GM23338 (cell line): ENCODE results near the gene NBPF1.
"Not testable (repeated sequence)": the region's sequence is repeated elsewhere in the genome, so short reads cannot be mapped to it uniquely, and the experiment has no call there.

Experiments used
- CREB1 ChIP-seq: fragments of 250-450 bp; sonication (Bioruptor Pico); IDR thresholded peaks from 2 replicates; pipeline ENCODE4 v1.5.0; 2020; ENCODE audit warnings: low read depth, mild to moderate bottlenecking, moderate library complexity
- EZH2 ChIP-seq: fragments of 200-600 bp; sonication (generic); IDR thresholded peaks from one replicate; pipeline ENCODE4 v1.8.0; 2017; ENCODE audit warnings: antibody characterized with exemption, mild to moderate bottlenecking, low read depth; ENCODE audit not compliant: unreplicated experiment
- EZH2phosphoT487 ChIP-seq: fragments of 200-600 bp; sonication (generic); IDR thresholded peaks from one replicate; pipeline ENCODE4 v1.8.1; 2018; ENCODE audit warnings: antibody characterized with exemption; ENCODE audit not compliant: unreplicated experiment
- JUNB ChIP-seq: IDR thresholded peaks from one replicate; pipeline ENCODE4 v1.6.1; 2016; ENCODE audit warnings: antibody characterized with exemption; ENCODE audit not compliant: unreplicated experiment
- POLR2AphosphoS5 ChIP-seq: IDR thresholded peaks from 2 replicates; pipeline ENCODE4 v1.6.1; 2016; ENCODE audit warnings: antibody characterized with exemption, low read depth
- STAT1 ChIP-seq: IDR thresholded peaks from one replicate; pipeline ENCODE4 v1.6.1; 2016; ENCODE audit warnings: antibody characterized with exemption; ENCODE audit not compliant: unreplicated experiment
- ZNF114 ChIP-seq: fragments of 250-450 bp; sonication (Bioruptor Pico); IDR thresholded peaks from 2 replicates; pipeline ENCODE4 v1.5.0; 2020; ENCODE audit warnings: mild to moderate bottlenecking, moderate library complexity
- TF ChIP-seq, protein P1 (sequence below), 2 experiments: fragments of 200-600 bp in 1 of 2; sonication (generic) in 1 of 2; conservative IDR thresholded peaks; 2 replicates each; pipeline versions ENCODE4 v1.5.1 to v1.6.1; 2016 to 2017; ENCODE audit warnings: antibody characterized with exemption in 2 of 2, low read depth in 2 of 2, mild to moderate bottlenecking in 2 of 2, moderate library complexity in 1 of 2
- TF ChIP-seq, protein P2 (sequence below): IDR thresholded peaks from one replicate; pipeline ENCODE4 v1.6.1; 2018; ENCODE audit warnings: antibody characterized with exemption; ENCODE audit not compliant: unreplicated experiment
- TF ChIP-seq, protein P3 (sequence below): fragments of 250-450 bp; sonication (Bioruptor Pico); IDR thresholded peaks from 2 replicates; pipeline ENCODE4 v1.5.0; 2020; ENCODE audit warnings: mild to moderate bottlenecking, moderate library complexity

DNA sequence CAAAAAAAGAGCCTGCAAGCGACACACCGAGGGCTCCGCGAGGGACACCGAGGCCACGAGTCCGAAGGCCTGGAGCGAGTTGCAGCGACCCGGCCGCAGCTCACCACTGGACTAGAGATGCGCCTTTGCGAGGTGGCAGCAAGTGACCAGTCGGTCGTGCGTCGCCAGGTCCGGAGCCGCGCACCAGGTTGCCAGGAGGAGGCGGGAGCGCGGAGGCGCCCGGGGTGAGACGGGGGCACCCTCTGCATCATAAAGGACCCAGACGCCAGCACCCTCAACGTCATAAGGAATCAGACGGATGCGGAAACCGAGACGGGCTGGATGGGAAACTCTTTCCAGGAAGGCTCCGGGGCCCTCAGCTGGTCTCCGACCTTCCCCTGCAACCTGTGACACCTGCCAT is 77.9 kb downstream of the NBPF1 start:
- TF ChIP-seq, protein P1, sequence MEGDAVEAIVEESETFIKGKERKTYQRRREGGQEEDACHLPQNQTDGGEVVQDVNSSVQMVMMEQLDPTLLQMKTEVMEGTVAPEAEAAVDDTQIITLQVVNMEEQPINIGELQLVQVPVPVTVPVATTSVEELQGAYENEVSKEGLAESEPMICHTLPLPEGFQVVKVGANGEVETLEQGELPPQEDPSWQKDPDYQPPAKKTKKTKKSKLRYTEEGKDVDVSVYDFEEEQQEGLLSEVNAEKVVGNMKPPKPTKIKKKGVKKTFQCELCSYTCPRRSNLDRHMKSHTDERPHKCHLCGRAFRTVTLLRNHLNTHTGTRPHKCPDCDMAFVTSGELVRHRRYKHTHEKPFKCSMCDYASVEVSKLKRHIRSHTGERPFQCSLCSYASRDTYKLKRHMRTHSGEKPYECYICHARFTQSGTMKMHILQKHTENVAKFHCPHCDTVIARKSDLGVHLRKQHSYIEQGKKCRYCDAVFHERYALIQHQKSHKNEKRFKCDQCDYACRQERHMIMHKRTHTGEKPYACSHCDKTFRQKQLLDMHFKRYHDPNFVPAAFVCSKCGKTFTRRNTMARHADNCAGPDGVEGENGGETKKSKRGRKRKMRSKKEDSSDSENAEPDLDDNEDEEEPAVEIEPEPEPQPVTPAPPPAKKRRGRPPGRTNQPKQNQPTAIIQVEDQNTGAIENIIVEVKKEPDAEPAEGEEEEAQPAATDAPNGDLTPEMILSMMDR (conservative IDR thresholded peaks at IDR 0.05; ENCODE audit: low read depth in 2 of 2), result not testable (repeated sequence)
- TF ChIP-seq EZH2phosphoT487; CREB1; EZH2; POLR2AphosphoS5; JUNB; ZNF114 (CRISPR knock-in tag); STAT1: not testable (repeated sequence)
- TF ChIP-seq, protein P2, sequence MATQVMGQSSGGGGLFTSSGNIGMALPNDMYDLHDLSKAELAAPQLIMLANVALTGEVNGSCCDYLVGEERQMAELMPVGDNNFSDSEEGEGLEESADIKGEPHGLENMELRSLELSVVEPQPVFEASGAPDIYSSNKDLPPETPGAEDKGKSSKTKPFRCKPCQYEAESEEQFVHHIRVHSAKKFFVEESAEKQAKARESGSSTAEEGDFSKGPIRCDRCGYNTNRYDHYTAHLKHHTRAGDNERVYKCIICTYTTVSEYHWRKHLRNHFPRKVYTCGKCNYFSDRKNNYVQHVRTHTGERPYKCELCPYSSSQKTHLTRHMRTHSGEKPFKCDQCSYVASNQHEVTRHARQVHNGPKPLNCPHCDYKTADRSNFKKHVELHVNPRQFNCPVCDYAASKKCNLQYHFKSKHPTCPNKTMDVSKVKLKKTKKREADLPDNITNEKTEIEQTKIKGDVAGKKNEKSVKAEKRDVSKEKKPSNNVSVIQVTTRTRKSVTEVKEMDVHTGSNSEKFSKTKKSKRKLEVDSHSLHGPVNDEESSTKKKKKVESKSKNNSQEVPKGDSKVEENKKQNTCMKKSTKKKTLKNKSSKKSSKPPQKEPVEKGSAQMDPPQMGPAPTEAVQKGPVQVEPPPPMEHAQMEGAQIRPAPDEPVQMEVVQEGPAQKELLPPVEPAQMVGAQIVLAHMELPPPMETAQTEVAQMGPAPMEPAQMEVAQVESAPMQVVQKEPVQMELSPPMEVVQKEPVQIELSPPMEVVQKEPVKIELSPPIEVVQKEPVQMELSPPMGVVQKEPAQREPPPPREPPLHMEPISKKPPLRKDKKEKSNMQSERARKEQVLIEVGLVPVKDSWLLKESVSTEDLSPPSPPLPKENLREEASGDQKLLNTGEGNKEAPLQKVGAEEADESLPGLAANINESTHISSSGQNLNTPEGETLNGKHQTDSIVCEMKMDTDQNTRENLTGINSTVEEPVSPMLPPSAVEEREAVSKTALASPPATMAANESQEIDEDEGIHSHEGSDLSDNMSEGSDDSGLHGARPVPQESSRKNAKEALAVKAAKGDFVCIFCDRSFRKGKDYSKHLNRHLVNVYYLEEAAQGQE, result not testable (repeated sequence)
- TF ChIP-seq, protein P3, sequence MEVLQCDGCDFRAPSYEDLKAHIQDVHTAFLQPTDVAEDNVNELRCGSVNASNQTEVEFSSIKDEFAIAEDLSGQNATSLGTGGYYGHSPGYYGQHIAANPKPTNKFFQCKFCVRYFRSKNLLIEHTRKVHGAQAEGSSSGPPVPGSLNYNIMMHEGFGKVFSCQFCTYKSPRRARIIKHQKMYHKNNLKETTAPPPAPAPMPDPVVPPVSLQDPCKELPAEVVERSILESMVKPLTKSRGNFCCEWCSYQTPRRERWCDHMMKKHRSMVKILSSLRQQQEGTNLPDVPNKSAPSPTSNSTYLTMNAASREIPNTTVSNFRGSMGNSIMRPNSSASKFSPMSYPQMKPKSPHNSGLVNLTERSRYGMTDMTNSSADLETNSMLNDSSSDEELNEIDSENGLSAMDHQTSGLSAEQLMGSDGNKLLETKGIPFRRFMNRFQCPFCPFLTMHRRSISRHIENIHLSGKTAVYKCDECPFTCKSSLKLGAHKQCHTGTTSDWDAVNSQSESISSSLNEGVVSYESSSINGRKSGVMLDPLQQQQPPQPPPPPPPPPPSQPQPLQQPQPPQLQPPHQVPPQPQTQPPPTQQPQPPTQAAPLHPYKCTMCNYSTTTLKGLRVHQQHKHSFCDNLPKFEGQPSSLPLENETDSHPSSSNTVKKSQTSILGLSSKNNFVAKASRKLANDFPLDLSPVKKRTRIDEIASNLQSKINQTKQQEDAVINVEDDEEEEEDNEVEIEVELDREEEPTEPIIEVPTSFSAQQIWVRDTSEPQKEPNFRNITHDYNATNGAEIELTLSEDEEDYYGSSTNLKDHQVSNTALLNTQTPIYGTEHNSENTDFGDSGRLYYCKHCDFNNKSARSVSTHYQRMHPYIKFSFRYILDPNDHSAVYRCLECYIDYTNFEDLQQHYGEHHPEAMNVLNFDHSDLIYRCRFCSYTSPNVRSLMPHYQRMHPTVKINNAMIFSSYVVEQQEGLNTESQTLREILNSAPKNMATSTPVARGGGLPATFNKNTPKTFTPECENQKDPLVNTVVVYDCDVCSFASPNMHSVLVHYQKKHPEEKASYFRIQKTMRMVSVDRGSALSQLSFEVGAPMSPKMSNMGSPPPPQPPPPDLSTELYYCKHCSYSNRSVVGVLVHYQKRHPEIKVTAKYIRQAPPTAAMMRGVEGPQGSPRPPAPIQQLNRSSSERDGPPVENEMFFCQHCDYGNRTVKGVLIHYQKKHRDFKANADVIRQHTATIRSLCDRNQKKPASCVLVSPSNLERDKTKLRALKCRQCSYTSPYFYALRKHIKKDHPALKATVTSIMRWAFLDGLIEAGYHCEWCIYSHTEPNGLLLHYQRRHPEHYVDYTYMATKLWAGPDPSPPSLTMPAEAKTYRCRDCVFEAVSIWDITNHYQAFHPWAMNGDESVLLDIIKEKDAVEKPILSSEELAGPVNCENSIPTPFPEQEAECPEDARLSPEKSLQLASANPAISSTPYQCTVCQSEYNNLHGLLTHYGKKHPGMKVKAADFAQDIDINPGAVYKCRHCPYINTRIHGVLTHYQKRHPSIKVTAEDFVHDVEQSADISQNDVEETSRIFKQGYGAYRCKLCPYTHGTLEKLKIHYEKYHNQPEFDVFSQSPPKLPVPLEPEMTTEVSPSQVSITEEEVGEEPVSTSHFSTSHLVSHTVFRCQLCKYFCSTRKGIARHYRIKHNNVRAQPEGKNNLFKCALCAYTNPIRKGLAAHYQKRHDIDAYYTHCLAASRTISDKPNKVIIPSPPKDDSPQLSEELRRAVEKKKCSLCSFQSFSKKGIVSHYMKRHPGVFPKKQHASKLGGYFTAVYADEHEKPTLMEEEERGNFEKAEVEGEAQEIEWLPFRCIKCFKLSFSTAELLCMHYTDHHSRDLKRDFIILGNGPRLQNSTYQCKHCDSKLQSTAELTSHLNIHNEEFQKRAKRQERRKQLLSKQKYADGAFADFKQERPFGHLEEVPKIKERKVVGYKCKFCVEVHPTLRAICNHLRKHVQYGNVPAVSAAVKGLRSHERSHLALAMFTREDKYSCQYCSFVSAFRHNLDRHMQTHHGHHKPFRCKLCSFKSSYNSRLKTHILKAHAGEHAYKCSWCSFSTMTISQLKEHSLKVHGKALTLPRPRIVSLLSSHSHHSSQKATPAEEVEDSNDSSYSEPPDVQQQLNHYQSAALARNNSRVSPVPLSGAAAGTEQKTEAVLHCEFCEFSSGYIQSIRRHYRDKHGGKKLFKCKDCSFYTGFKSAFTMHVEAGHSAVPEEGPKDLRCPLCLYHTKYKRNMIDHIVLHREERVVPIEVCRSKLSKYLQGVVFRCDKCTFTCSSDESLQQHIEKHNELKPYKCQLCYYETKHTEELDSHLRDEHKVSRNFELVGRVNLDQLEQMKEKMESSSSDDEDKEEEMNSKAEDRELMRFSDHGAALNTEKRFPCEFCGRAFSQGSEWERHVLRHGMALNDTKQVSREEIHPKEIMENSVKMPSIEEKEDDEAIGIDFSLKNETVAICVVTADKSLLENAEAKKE, result not testable (repeated sequence)
